NCI-H82 treated with DMSO at 0.1 percent for 48 hours (cell line): ENCODE measurements around the gene TMEM200A.
A peak's percentile ranks its signal among the peaks of the same experiment; 100 is the strongest.

Experiments
- DNase-seq: peaks from one replicate; lab custom pipeline; 2025; ENCODE audit not compliant: unreplicated experiment; lab: John Stamatoyannopoulos, UW

Gene TMEM200A

DNA sequence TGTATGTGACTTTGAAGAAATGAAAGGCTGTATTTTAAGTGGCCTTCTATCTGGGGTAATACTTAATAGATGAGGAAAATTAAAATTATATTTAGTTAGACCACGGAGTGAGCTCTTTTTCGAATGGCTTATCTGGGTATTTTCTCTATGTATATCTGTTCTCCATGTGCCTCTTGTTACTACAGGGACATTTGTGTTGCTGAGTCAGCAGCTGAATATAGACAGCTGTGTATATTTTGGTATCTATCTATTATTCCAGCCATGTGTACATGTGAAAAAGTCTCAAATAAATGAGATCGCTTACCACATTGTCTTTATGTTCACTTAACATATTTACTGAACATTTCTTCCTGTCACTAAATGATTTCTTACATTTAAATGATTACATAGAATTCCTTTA, 57.2 kb downstream of the TMEM200A start:
- DNase-seq: no peak

DNA sequence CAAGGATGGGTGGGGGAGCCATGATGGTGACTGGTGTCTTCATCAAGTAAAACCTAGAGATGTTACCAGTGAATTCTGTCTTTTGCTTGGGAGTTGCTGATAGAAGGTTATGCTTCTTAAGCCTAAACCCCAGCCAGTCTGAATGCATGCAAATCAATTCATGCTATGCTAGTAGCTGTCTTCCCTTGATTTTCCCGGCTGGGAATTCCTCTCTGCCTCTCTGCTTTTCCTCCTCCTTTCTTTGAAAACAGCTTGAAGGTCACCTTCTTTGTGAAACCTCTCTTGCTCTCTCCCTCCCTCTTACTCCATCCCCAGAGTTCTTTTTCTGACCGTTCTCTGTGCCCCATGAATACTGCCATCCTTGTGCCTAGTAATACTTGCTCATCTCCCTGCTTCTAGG, 58.9 kb downstream of the TMEM200A start:
- DNase-seq: no peak

DNA sequence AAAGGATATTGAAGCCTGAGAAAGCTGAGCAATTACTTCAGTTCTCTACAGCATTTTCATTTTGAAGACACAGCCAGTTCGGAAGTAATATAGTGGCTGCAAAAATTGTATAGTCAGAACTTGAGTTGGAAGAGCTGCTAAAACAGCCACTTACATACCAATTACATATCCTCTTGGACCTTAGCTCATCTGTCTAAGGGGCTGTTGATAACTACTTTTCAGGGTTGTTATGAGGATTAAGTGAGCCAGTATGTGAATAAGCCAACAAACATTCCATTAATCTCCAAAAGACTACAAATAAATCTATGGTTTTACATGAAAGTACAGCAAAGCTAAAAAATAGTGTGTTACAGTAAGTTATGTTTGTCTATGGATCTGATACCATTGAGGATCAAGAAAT, 59.7 kb downstream of the TMEM200A start:
- DNase-seq: no peak

DNA sequence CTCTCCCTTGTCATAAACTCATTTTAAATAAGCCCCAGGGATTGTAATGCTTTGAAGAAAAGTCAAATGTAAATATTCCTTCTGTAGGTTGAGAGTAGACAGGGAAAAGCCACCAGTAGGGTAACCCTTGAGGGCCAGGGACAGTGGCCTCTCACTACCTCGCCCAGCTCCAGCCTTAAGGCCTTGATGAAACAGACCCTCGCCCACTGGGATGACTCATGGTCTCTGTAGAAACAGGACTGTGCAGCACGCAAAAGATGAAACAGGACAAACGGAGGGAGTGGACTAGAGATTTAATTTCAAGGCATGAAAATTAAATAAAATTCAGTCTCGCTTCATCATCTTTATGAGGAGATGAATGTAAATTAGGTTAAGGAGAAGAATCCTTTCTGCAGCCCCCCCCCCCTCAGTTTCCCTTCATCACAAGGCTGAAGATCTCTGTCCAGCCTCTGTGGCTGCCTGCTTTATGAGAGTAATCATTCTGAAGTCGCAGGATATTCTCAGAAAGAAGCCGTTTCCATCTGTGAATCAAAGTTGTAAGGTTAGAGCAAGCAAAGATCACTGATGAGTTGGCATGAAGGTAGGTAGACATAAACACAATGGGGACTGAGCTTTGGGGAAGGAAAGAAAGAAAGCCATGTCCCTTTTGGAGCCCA, 60.4 kb downstream of the TMEM200A start:
- no peak for DNase-seq

DNA sequence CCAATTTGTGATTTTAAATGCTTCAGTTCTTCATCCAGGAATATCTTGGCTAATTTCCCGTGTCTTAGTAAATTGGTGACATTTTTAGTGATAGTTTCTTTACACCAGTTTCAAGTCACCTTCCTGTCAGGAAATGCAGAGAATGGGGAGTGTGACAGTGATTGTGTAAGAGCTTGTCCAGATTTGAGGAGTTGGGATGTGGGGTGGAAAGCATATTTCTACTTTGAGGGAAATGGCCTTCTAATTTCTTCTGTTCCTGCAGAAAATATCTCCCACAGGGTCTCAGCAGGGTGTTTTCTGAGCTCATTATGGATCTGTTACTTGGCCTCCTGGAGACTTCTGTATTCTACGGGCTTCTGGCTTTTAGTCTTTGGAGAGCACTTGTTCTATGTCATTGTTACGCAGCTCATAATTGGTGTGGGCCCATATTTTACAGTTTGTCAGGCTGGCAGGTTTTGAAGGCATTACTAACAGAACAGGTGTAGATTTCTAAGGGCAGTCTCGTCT, 65.6 kb downstream of the TMEM200A start:
- no peak for DNase-seq

DNA sequence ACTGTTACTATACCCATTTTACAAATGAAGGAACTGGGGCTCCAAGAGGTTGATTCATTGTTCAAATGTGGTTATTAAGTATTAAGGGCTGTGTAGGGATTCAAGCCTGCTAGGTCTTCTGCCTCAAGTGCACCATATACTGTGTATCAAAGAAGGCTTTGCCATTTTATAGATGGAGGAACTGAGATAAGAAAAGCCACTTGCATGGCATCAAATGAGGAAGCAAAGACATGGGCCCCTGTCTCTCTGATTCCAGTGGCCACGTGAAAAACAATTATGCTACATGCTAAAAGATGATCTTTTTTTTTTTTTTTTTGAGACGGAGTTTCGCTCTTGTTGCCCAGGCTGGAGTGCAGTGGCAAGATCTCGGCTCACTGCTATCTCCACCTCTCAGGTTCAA, 67.0 kb downstream of the TMEM200A start:
- DNase-seq: no peak

DNA sequence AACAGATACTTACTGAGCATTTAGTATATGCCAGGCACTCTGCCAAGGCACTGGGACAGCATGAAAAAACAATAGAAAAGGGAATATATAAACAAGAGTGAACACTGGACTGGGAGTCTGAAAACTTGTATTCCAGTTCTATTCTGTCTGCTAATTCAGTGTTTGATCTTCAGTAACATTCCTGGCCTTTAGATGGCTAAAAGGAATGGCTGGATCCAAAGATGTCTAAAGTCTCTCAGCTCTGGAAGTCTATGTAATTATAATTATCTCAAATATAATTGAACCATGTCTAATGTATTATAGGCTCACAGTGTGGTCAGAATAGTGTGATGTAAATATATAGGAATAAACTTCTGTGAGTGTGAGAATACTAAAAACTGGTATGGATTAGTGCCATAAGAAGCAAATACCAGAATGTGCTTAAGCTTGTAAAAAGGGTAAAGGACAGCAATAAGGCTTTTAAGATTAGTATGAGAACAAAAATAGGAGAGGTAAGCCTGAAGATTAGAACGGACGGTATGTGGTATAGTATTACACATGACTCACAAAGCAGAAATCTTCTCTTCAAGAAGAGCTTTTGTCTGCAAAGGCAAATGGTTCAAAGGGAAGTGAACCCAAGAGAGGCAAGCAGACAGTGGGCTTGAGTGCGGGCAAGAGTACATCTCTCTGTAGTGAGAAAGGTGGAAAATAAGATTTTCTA, 68.5 kb downstream of the TMEM200A start:
- peak; percentile 52 for DNase-seq

DNA sequence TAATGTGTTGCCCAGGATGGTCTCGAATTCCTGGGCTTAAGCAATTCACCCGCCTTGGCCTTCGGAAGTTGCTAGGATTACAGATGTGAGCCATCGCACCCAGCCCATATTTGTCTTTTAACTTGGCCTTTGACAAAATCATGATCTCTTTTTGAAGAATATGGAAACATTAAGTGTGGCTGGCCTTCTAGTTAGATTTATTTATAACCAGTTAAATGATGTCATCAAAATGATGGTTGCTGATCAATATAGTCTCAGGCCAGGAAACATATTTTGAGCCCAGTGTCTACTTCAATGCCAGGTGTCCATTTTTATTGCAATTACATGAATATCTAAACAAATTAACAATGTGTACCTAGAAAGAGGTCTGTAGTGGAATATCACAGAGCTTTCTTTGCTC, 69.4 kb downstream of the TMEM200A start:
- no peak for DNase-seq

DNA sequence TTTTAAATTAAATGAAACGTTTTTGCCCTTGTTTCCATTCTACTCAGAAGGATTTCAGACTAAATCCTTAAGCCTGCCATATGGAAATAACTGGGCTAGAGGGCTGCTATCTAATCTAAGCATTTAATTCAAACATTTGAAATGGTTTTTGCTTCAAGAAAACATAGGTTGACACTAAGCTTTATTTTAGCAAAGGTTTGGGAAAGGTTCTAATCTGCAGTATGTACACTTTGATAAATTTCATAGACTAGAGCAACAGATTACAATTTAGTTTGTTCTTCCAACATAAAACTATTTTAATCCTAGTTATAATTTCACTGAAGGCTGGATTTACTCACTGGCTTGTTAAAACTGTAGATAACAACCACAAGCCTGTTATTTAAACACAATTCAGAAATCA, 72.1 kb downstream of the TMEM200A start:
- DNase-seq: no peak

DNA sequence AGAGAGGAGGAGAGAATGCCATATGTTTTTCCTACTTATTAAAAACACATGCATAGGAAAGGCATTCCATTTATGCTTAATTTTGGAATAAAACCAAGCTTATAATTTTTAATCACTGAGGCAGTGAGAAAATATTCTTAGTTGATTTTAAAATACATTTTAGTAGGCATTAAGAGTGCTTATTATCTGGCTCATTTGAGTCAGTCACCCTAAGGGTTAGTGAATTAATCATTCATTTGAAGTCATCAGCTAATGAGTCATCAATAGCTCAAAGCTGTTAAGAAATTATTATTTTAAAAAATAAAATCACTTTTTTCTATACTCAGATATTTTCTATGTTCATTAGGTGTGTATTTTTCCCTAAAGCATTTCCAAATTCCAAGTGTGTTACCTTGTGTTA, 81.6 kb downstream of the TMEM200A start:
- no peak for DNase-seq

DNA sequence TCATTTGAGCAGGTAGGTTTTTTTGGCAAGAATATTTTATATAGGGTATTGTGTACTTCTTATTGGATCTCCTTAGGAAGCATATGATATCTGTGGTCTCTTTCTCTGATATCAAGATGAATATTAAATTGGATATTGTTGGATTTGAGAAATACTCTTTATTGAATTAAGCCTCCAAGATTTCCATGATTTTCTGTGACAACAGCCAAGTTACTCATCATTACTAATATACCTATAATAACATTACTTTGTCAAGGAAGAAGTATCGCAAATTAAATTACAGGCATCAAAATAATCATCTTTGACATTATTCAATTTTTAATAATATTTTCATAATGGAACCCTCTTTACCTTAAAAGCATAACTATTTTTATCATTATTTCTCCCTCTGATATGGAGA, 86.5 kb downstream of the TMEM200A start:
- no peak for DNase-seq

DNA sequence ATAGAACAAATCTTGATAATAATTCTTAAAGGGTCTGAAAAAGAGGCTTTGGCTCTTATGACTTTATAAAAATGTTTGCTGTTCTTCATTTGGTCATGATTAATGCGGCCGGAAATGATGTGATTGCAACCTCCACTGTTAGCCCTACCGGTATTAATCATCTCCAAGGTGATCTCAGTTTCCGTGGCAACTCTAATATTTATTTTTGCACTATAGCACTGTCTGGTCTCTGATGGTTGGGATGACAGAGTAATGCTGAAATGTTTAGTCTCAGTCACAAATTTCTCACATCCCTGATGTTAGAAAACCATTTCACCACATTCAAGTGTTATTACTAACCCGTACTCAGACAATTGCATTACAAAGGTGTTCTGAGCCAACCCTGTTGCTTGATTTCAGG, 87.4 kb downstream of the TMEM200A start:
- no peak for DNase-seq

DNA sequence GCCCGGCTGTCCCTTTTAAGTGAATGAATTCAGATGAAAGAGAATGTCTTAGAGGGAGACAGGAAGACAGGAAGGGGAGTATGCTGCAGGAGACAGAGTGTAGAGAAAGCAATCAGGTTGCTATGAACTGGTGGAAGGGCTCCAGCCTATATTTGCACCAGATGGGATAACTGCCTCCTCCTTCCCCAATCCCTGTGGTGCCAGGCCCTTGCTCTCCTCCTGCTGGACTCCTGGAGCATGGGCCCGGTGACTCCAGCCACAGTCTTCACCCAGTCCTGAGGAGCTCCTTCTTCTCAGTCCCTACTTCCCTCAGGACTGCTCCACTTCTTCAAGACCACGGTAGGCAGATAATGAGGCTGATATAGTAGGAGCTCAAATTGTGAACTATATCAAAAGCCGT, 91.8 kb downstream of the TMEM200A start:
- DNase-seq: no peak

DNA sequence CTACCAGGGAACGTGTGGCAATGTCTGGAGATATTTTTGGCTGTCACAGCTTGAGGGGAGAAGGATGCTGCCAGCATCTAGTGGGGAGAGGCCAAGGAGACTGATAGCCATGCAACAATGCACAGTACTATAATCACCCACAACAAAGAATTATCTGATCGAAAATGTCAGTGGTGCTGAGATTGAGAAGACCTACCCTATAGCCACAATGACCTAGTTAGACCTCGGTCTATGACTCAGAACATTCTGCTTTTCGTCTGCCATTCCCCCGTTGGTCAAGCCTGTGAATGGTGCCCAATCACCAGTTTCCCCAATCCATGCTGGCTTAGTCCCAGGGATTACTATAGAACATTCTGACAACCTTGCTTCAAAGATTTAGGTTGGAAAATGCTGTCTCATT, 93.5 kb downstream of the TMEM200A start:
- DNase-seq: no peak

DNA sequence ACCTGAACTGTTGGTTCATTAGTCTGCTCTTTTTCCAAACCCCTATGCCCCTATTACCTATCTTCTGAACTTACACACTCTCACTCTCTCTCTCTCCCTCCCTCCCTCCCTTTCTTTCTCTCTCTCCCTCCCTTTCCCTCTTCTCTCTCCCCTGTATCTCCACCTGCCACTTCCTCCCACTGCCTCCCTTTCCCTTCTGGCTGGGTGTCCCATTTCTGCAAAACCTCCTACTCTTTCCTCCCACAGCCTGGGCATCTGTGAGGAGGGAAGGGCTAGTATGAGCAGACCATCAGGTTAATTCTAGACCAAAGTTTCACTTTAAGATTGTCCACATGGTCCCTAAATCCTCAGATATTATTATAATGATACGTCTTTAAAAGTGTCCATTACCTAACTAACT, 95.1 kb downstream of the TMEM200A start:
- no peak for DNase-seq

DNA sequence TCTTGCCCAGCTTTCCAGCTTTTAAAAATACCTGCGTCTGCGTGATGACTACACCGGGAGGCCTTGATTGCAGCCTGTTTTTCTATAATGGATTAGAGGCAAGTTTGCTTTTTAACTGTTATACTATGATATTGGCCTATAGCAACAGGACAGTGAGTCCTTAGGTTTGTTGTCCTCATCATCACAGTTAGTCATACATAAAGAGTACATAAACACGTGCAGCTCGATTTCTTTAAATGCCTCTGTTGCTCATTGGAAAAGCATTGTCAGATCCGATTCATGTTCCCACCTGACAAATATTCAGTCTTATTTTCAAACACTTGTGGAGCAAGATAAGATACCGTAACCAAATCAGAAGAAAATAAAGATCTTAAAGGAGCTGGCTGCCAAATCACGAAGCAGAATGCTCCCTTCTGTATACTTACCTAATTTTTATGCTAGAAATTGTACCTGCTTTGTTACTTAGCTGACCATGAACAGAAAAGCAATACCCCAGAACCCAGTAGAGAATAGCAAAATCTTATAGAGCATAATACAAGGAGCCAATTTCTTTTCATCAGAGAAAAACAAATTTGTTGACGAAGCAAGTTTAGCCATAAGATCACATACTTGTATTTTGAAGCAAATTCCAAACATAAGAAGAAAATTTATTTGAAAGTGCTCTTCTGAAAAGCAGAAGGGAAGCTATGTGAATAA, 100.4 kb downstream of the TMEM200A start:
- DNase-seq: no peak

DNA sequence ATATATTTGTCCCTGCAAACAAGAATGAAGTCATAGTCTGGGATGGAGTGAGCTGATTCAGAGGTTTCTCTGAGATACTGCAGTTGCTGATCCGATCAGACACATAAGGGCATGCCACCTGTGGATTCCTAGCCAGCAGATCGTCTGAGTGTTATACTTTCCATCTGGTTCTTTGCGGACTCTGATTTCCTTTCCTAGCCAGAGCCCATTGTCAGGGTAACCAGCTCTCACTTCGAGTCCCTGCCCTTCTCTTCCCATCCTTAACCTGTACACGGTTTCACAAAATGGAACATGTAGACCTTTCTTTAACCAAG, 100.9 kb downstream of the TMEM200A start:
- DNase-seq: no peak

DNA sequence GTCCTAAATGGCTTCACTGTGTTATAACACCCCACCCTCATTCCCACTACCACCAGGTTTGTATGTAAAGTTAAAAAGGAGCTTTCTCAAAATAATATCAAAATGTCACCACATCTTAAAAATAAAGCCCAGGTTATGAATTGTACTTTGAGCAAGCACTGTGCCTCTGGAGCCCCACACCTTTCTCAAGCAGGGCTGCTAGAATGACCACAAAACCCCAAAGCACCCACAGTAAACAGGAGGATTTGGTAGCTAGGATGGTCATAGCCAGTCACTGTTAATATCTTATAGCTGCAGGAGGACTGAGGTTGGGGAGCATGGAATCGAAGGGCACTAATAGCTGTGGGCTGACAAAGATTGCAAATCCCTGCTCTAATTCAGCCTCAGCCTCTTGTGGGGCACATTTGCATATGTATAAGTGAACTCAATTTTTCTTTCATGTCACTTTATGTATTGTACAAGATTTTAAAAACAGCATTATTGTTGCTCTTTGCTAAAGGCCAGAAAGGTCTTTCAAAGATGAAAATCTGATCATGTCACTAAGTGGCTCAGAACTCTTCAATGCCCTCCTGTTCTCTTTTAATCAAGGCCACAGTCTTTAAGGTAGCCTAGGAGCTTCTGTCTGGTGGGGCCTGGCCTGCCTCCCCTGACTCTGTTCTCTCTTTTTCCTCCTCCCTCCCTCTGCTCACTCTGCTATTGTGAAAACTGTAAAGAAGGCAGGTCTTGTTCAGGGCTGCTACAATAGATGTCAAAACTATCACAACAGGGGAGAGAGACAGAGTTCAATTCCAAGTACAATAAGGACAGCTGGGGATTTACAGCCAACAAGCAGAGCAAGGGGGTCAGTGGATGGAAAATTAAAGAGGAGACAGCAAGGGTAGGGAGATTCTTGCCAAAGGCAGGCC, 101.6 kb downstream of the TMEM200A start:
- DNase-seq: no peak

DNA sequence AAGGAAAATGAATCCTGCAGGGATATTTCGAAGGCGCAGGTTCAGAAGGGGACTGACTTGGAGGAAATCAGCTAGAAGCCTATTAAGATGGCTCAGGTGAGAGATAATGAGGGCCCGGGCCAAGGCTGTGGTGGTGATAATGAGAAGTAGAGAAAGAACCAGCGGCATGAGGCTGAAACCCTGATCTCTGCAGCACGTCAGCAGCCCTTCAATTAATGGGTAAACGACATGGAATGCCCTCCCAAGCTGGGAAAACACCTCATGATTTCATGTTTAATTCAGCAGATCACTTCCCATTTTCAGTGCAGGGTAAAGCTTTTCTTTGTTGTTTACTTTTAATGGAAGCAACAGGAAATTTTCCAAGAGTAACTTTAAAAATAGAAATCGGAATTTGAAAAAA, 104.9 kb downstream of the TMEM200A start:
- no peak for DNase-seq

DNA sequence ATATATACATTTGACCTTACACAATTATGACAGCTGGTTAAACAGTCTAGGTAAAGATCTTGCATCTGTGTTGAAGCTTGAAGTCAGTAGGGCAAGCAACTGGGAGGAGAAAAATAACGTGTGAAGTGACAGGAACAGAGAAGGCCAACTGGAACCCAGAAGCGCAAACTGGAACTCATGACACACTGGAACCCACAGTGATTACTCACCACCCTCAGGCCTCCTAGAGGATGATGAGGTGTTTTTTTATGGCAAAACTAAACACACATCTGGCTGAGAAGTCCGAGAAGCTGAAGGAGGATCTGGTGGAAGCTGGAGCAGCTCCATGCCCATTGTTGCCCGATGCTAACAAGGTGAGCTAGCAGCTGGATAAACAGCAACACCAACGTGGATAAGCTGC, 108.1 kb downstream of the TMEM200A start:
- DNase-seq: no peak

DNA sequence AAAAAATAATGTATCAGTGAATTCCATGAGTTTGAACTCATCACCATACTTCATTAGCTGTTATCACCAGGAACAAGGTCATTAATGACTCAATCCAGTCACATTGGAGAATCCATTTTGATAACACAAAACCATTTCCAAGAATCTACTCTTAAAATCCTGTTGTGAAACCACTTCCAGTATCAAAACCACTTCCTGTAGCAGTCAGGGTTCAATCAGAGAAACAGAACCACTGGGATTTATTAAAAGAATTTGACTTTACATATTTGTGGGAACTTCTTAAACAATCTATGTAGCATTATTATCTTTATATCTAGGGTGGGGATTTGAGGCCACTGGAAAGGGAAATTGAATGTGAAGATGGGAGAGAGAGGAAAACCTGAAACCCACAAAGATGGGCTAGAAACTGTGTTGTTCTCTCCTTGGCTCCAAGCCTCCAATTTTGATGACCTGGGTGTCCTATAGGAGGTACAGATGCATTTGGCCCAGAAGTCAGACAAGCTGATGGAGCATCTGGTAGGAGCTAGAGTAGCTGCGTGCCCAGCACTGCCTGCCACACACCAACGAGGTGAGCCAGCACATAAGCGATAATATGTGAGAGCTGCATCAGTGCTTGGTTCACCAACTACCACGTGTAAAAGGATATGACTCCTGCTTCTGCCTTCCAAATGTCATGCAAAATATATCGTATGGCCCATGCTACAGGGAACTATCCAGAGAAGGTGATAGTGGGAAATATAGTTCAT, 117.0 kb downstream of the TMEM200A start:
- DNase-seq: no peak
